Right kidney (tissue), 1 donor: ENCODE results near the gene FAF2.

Experiments used
- DNase-seq: peaks from one replicate; pipeline ENCODE4 v3.0.0-alpha.2; 2016

Gene FAF2

GRCh38 chr5:176530983-176531901 lies 83.1 kb downstream of the FAF2 start:
- no peak for DNase-seq

GRCh38 chr5:176531902-176532493 lies 83.8 kb downstream of the FAF2 start:
- DNase-seq = no peak

- DNase-seq = no peak
Measured at GRCh38 chr5:176532795-176533194, 84.6 kb downstream of the FAF2 start.

GRCh38 chr5:176533390-176533789 lies 85.2 kb downstream of the FAF2 start:
- peak; percentile 28 for DNase-seq

GRCh38 chr5:176533894-176534611 lies 85.9 kb downstream of the FAF2 start:
- DNase-seq = no peak

GRCh38 chr5:176534640-176535039 lies 86.5 kb downstream of the FAF2 start:
- DNase-seq = no peak

GRCh38 chr5:176535101-176535663 lies 87.0 kb downstream of the FAF2 start:
- no peak for DNase-seq

- DNase-seq = peak; percentile 52
Measured at GRCh38 chr5:176535664-176536131, 87.5 kb downstream of the FAF2 start.

- DNase-seq = peak; percentile 71
Measured at GRCh38 chr5:176536132-176536901, 88.1 kb downstream of the FAF2 start.

- DNase-seq = peak; percentile 97
Measured at GRCh38 chr5:176536902-176537553, 88.8 kb downstream of the FAF2 start, which contains the start of gene RNF44. Gene RNF44 (minus strand): TSS chr5:176537402. CDS start chr5:176532472, 4,930 bp downstream.

- no peak for DNase-seq
Measured at GRCh38 chr5:176537554-176538229, 89.5 kb downstream of the FAF2 start.

GRCh38 chr5:176538230-176538988 lies 90.2 kb downstream of the FAF2 start:
- DNase-seq = no peak

- DNase-seq = no peak
Measured at GRCh38 chr5:176538989-176539384, 90.8 kb downstream of the FAF2 start.

- DNase-seq = no peak
Measured at GRCh38 chr5:176540476-176540899, 92.3 kb downstream of the FAF2 start.

GRCh38 chr5:176540956-176541337 lies 92.8 kb downstream of the FAF2 start:
- DNase-seq = no peak

- DNase-seq = peak; percentile 52
Measured at GRCh38 chr5:176541338-176542134, 93.4 kb downstream of the FAF2 start.

GRCh38 chr5:176542135-176542595 lies 94.0 kb downstream of the FAF2 start:
- DNase-seq = no peak

GRCh38 chr5:176542596-176543427 lies 94.6 kb downstream of the FAF2 start:
- DNase-seq = peak; percentile 71
